Subcutaneous adipose tissue (tissue), 4 donors: ENCODE results near the gene PPEF2. TPM values are rescaled to one million over a fixed set of nuclear protein-coding genes. Genes with fewer than 3 reads are reported as not detected.

Experiments
- CTCF ChIP-seq: fragments of 450-650 bp; IDR thresholded peaks from one replicate; pipeline ENCODE4 v1.5.1; 2016; ENCODE audit warnings: low read depth, mild to moderate bottlenecking, control low read depth, antibody characterized with exemption, moderate library complexity
- total RNA-seq, 4 donors: library from RNA; depleted of rRNA; stranded (reverse); fragments of >200 nt; gene quantifications; one replicate each; pipeline ENCODE4 v1.1.0, GENCODE V29; 2016

PPEF2 gene
- total RNA-seq, 4 donors from 2014 or later, result 0.17 TPM; not detected in 3

GRCh38 chr4:75912968-75913367 is 10.7 kb upstream of the PPEF2 start:
- TF ChIP-seq CTCF, result no peak

GRCh38 chr4:75909405-75909804 is 7.2 kb upstream of the PPEF2 start:
- no peak for TF ChIP-seq CTCF

GRCh38 chr4:75908555-75908954 is 6.3 kb upstream of the PPEF2 start:
- no peak for TF ChIP-seq CTCF

GRCh38 chr4:75907966-75908365 is 5.7 kb upstream of the PPEF2 start:
- TF ChIP-seq CTCF, result no peak

- no peak for TF ChIP-seq CTCF
These were observed 1.8 kb upstream of the PPEF2 start for GRCh38 chr4:75904076-75904475.

GRCh38 chr4:75898536-75898935 is 3.7 kb downstream of the PPEF2 start:
- no peak for TF ChIP-seq CTCF

- TF ChIP-seq CTCF, result no peak
These were observed 6.4 kb downstream of the PPEF2 start for GRCh38 chr4:75895744-75896314.

- no peak for TF ChIP-seq CTCF
These were observed 9.7 kb downstream of the PPEF2 start for GRCh38 chr4:75892508-75892907.
